GM19328 (cell line): ENCODE results near the gene ZSCAN30.
"Not testable (repeated sequence)": the region's sequence is repeated elsewhere in the genome, so short reads cannot be mapped to it uniquely, and the experiment has no call there.

ENCODE experiments used
- ATAC-seq: cut with Tn5 transposase; IDR thresholded peaks from one replicate; pipeline ENCODE4 v1.9.1; 2021; ENCODE audit warnings: mild to moderate bottlenecking, moderate library complexity; ENCODE audit not compliant: unreplicated experiment

Gene ZSCAN30

GRCh38 chr18:35239314-35239713 lies 50.7 kb downstream of the ZSCAN30 start:
- no peak for ATAC-seq

- no peak for ATAC-seq
Measured at GRCh38 chr18:35236571-35237363, 53.3 kb downstream of the ZSCAN30 start.

- ATAC-seq = peak; percentile 83
Measured at GRCh38 chr18:35231052-35231451, 59.0 kb downstream of the ZSCAN30 start.

GRCh38 chr18:35227254-35227653 lies 62.8 kb downstream of the ZSCAN30 start:
- no peak for ATAC-seq

- no peak for ATAC-seq
Measured at GRCh38 chr18:35223797-35224196, 66.2 kb downstream of the ZSCAN30 start.

- no peak for ATAC-seq
Measured at GRCh38 chr18:35220424-35220823, 69.6 kb downstream of the ZSCAN30 start.

- not testable (repeated sequence) for ATAC-seq
Measured at GRCh38 chr18:35219331-35219730, 70.7 kb downstream of the ZSCAN30 start.

GRCh38 chr18:35216611-35217010 lies 73.4 kb downstream of the ZSCAN30 start:
- not testable (repeated sequence) for ATAC-seq

- no peak for ATAC-seq
Measured at GRCh38 chr18:35215026-35215425, 75.0 kb downstream of the ZSCAN30 start.

- not testable (repeated sequence) for ATAC-seq
Measured at GRCh38 chr18:35205746-35206458, 84.1 kb downstream of the ZSCAN30 start.

- no peak for ATAC-seq
Measured at GRCh38 chr18:35205199-35205712, 84.8 kb downstream of the ZSCAN30 start.

- ATAC-seq = no peak
Measured at GRCh38 chr18:35203067-35203466, 87.0 kb downstream of the ZSCAN30 start.

- no peak for ATAC-seq
Measured at GRCh38 chr18:35201256-35201931, 88.6 kb downstream of the ZSCAN30 start.
